ENCODE data around the gene FAM20A.
"Not testable (repeated sequence)": the region's sequence is repeated elsewhere in the genome, so short reads cannot be mapped to it uniquely, and the experiment has no call there.

FAM20A gene

DNA sequence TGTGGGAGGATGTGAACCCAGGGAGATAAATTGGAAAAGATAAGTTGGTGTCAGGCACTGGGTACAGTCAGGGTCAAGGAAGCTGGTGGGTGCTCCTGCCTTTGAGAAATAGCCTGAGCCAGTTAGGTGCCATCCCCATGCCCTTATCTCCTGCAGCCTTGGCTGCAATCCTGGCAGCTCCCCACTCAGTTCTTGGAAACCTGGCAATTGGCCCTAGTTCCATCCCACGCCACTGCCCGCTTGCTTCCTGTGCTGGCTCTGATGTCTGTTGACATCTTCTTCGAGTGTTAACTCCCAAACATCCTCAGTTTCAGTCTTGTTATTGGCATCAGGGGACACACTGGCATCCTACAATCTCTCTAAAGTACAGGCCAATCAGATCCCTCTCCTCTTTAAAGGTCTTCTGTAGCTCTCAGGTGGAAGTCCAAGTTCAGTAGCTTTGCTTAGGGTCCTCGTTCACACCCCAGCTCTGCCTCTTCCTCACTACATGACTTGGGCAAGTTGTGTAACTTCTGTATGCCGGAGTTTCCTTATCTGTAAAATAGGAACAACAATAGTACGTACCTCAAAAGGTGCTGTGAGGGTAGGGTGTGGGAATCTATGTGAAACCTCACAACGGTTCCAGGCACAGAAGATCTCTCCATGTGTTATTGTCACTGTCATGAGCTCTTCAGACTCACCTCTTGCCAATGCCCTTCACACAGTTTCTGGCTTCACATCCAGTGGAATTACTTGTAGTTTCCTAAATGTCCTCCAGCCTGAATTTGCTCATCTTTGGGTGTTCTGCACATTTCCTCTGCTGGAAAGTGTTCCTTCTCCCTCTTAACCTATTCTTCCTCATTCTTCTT is 102.5 kb downstream of the FAM20A start:
- H3K27ac ChIP-seq (ENCODE audit: poor library complexity, severe bottlenecking): no peak overlapping the region
- no peaks in the 10 kb centered on the region for H3K4me1 ChIP-seq (ENCODE audit: insufficient read depth, poor library complexity, severe bottlenecking)
- H3K27me3 ChIP-seq (ENCODE audit: insufficient read depth, poor library complexity, severe bottlenecking): no peaks in the 10 kb centered on the region
- TF ChIP-seq, protein P1, sequence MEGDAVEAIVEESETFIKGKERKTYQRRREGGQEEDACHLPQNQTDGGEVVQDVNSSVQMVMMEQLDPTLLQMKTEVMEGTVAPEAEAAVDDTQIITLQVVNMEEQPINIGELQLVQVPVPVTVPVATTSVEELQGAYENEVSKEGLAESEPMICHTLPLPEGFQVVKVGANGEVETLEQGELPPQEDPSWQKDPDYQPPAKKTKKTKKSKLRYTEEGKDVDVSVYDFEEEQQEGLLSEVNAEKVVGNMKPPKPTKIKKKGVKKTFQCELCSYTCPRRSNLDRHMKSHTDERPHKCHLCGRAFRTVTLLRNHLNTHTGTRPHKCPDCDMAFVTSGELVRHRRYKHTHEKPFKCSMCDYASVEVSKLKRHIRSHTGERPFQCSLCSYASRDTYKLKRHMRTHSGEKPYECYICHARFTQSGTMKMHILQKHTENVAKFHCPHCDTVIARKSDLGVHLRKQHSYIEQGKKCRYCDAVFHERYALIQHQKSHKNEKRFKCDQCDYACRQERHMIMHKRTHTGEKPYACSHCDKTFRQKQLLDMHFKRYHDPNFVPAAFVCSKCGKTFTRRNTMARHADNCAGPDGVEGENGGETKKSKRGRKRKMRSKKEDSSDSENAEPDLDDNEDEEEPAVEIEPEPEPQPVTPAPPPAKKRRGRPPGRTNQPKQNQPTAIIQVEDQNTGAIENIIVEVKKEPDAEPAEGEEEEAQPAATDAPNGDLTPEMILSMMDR (IDR thresholded peaks at IDR 0.05; ENCODE audit: poor library complexity, severe bottlenecking): no peak
- H3K36me3 ChIP-seq (ENCODE audit: low read depth): no peaks in the 10 kb centered on the region
- ATAC-seq (ENCODE audit: low read depth) (no peak; the same call in 2 of the 3 replicates), DNase-seq (ENCODE audit: low spot score) (no peak)
- no peak overlapping the region for H3K4me3 ChIP-seq (ENCODE audit: severe bottlenecking)
- H3K9me3 ChIP-seq (ENCODE audit: severe bottlenecking): no peaks in the 10 kb centered on the region

DNA sequence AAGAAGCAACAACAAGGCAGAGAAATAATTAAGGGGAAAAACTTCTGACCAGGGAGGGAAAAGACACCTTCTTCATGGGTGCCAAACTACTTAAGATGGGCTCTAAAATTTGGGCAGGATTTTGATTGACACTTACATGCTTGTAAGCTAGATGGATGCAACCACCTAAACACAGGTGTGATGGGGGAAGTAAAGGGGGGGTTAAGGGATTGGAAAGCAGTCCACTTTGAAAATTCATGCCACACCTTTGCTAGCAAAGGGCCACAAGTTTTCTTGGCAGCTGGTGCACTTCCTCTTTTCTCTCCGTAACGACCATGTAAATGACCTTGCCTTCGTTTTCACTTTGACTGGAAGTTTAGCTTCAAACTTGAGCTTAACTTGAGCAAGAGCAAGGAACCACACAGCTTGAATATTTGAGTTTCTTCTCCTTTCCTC is 103.3 kb downstream of the FAM20A start:
- Histone ChIP-seq H3K36me3 (ENCODE audit: low read depth) (no peaks in the 10 kb centered on the region), H3K4me3 (ENCODE audit: severe bottlenecking) (no peak overlapping the region), H3K27ac (ENCODE audit: poor library complexity, severe bottlenecking) (no peak overlapping the region), H3K4me1 (ENCODE audit: insufficient read depth, poor library complexity, severe bottlenecking) (no peaks in the 10 kb centered on the region), H3K27me3 (ENCODE audit: insufficient read depth, poor library complexity, severe bottlenecking) (no peaks in the 10 kb centered on the region), H3K9me3 (ENCODE audit: severe bottlenecking) (no peaks in the 10 kb centered on the region)
- DNase-seq (ENCODE audit: low spot score) (no peak), ATAC-seq (ENCODE audit: low read depth) (no peak)
- TF ChIP-seq, protein P1 (IDR thresholded peaks at IDR 0.05; ENCODE audit: poor library complexity, severe bottlenecking): no peak

DNA sequence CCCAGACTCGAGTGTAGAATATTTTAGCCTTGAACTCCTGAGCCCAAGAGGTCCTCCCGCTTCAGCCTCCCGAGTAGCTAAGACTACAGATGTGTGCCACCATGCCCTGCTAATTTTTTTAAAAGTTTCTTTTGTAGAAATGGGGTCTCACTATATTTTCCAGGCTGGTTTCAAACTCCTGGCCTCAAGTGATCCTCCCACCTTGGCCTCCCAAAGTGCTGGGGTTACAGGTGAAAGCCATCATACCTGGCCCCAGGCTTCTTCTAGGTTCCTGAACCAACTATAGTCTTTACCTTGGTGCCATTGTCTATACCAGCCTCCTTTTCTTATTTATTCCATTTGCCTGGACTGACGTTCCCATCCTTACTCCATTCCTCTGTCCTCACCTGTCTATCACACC is 106.1 kb downstream of the FAM20A start:
- no peak for ATAC-seq (ENCODE audit: low read depth)
- Histone ChIP-seq H3K4me1 (ENCODE audit: insufficient read depth, poor library complexity, severe bottlenecking) (no peaks in the 10 kb centered on the region), H3K27ac (ENCODE audit: poor library complexity, severe bottlenecking) (no peak overlapping the region)

DNA sequence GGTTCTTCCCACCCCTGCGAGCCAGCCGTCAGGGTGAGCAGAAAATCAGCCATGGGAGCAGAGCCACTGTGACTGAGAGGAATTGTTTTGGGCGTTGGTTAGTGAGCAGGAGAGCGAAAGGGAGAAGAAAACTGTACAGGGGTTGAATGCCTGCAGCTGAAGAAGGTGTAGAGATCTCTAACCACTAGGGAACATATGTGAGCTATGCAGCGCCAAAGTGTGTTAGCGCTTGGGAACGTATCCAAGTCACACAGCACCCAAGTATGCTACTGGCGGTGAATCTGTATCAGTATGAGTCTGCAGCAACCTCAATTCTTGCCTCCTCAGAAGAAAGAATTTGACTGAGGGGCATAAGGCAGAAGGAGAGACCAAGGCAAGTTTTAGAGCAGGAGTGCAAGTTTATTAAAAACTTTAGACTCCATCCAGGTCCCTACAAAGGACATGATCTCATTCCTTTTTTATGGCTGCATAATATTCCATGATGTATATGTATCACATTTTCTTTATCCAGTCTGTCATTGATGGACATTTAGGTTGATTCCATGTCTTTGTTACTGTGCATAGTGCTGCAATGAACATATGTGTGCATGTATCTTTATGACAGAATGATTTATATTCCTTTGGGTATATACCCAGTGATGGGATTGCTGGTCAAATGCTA is 108.6 kb downstream of the FAM20A start:
- not testable (repeated sequence) for H3K9me3 ChIP-seq (ENCODE audit: severe bottlenecking); H3K36me3 ChIP-seq (ENCODE audit: low read depth); H3K4me3 ChIP-seq (ENCODE audit: severe bottlenecking); ATAC-seq (ENCODE audit: low read depth); H3K27me3 ChIP-seq (ENCODE audit: insufficient read depth, poor library complexity, severe bottlenecking); H3K4me1 ChIP-seq (ENCODE audit: insufficient read depth, poor library complexity, severe bottlenecking); H3K27ac ChIP-seq (ENCODE audit: poor library complexity, severe bottlenecking); DNase-seq (ENCODE audit: low spot score)

More for the DNA sequence above, 106.1 kb downstream of the FAM20A start:
- TF ChIP-seq, protein P1 (IDR thresholded peaks at IDR 0.05; ENCODE audit: poor library complexity, severe bottlenecking): no peak
- DNase-seq (ENCODE audit: low spot score): no peak
- no peaks in the 10 kb centered on the region for H3K27me3 ChIP-seq (ENCODE audit: insufficient read depth, poor library complexity, severe bottlenecking)
- H3K4me3 ChIP-seq (ENCODE audit: severe bottlenecking): no peak overlapping the region
- no peaks in the 10 kb centered on the region for H3K36me3 ChIP-seq (ENCODE audit: low read depth)
- H3K9me3 ChIP-seq (ENCODE audit: severe bottlenecking): no peaks in the 10 kb centered on the region

DNA sequence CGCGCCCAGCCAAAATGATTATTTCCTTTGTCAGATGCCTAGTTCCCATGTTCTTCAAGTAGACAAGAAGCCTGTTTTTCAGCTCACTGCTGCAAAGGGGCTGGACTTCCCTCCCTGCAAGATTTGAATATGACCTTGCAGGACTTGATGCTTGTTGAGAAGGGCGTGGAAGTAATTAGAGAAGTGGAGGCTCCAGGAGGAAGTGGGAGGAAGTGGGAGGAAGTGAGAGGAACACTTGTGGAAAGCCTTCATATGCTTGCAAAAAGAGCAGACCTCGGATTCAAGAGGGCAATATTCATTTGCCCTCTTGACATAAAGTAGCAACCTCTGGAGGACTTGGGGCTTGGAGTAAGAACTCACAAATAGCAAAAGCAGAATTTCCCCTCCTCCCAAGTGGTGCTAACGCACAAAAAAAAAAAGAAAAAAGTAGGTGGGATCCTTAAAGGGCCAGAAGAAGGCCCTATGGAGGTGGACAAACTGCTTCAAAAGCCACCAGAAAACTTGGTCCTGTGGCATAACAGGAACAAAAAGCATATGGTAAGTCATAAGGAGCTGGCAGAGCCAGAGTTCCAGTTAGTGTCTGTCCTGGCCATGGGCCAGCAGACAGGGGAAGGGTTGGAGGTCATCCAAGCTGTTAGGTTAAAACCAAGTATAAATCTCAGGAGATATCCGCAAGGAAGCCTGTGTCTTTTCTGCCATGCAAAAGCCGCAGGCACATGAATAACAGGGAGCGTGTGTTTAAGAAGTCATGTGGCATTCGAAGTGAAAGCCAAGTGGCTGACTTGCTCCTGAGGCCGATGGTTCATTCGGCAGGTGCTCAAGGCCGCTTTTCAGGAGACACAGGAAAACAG is 109.6 kb downstream of the FAM20A start:
- Histone ChIP-seq H3K4me3 (ENCODE audit: severe bottlenecking) (no peak overlapping the region), H3K27me3 (ENCODE audit: insufficient read depth, poor library complexity, severe bottlenecking) (no peaks in the 10 kb centered on the region), H3K27ac (ENCODE audit: poor library complexity, severe bottlenecking) (no peak overlapping the region), H3K36me3 (ENCODE audit: low read depth) (no peaks in the 10 kb centered on the region), H3K9me3 (ENCODE audit: severe bottlenecking) (no peaks in the 10 kb centered on the region), H3K4me1 (ENCODE audit: insufficient read depth, poor library complexity, severe bottlenecking) (no peaks in the 10 kb centered on the region)
- ATAC-seq (ENCODE audit: low read depth): no peak
- TF ChIP-seq, protein P1 (IDR thresholded peaks at IDR 0.05; ENCODE audit: poor library complexity, severe bottlenecking): no peak
- no peak for DNase-seq (ENCODE audit: low spot score)
